Measurements from ENCODE around the gene UCP1.

DNA sequence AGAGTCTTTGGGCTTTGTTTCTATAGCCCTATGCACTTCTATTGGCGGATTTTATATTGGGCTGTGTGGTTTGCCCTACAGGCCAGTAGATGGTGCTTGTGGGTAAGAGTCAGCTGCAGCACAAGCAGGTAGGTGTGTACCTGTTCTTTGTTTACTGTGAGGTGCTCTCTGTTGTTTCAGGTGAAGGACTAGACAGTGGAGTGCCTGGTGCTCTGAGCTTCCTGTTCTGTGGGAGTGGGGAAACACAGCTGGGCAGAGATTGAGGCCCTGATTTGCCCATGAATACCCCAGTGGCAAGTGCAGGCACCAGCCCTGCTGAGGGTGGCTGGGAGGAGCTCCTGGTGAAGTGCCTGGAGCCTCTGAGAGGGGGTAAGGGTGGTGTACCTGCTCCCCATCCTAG lies 26.3 kb upstream of the UCP1 start:
- TF ChIP-seq, protein P1, sequence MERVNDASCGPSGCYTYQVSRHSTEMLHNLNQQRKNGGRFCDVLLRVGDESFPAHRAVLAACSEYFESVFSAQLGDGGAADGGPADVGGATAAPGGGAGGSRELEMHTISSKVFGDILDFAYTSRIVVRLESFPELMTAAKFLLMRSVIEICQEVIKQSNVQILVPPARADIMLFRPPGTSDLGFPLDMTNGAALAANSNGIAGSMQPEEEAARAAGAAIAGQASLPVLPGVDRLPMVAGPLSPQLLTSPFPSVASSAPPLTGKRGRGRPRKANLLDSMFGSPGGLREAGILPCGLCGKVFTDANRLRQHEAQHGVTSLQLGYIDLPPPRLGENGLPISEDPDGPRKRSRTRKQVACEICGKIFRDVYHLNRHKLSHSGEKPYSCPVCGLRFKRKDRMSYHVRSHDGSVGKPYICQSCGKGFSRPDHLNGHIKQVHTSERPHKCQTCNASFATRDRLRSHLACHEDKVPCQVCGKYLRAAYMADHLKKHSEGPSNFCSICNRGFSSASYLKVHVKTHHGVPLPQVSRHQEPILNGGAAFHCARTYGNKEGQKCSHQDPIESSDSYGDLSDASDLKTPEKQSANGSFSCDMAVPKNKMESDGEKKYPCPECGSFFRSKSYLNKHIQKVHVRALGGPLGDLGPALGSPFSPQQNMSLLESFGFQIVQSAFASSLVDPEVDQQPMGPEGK (CRISPR knock-in tag; IDR thresholded peaks at IDR 0.05; ENCODE audit: borderline replicate concordance): no peak
- no peak for TF ChIP-seq TOX (CRISPR knock-in tag; IDR thresholded peaks at IDR 0.05; ENCODE audit: borderline replicate concordance)
- no peak for TF ChIP-seq CREB5 (CRISPR knock-in tag; IDR thresholded peaks at IDR 0.05; ENCODE audit: low read depth)
- TF ChIP-seq ZNF70 (CRISPR knock-in tag; IDR thresholded peaks at IDR 0.05): no peak
- no peak for TF ChIP-seq ISL1 (CRISPR knock-in tag; IDR thresholded peaks at IDR 0.05)
- TF ChIP-seq ARNTL (CRISPR knock-in tag; IDR thresholded peaks at IDR 0.05; ENCODE audit: borderline replicate concordance, low read depth): no peak
- TF ChIP-seq GLIS3 (CRISPR knock-in tag; IDR thresholded peaks at IDR 0.05): no peak
